Activated CD8-positive, alpha-beta T cell treated with anti-CD3 and anti-CD28 coated beads for 36 hours (primary cell): ENCODE measurements around the gene SIK3. TPM values are rescaled to one million over a fixed set of nuclear protein-coding genes. Genes with fewer than 3 reads are reported as not detected.

Experiments
- ATAC-seq: fragments of 200-7000 bp; cut with Tn5 transposase; one replicate; pipeline ENCODE4 v1.10.0; 2021; ENCODE audit warnings: mild to moderate bottlenecking, moderate library complexity
- CTCF ChIA-PET: fragments of 350-600 bp; sonication (Branson Sonifier 250); formaldehyde crosslinking; loops from one replicate; lab custom pipeline; 2021; ENCODE audit warnings: antibody characterized with exemption; lab: Charles Lee
- POLR2A ChIA-PET: fragments of 350-600 bp; sonication (Branson Sonifier 250); formaldehyde crosslinking; loops from one replicate; lab custom pipeline; 2021; ENCODE audit warnings: antibody characterized with exemption; lab: Charles Lee
- DNase-seq: peaks from one replicate; pipeline ENCODE4 v3.0.0-alpha.2; 2020
- H3K27ac Mint-ChIP-seq: one replicate; pipeline ENCODE4 v1.8.0; 2021; ENCODE audit warnings: mild to moderate bottlenecking, mixed read lengths
- H3K27me3 Mint-ChIP-seq: one replicate; pipeline ENCODE4 v1.8.0; 2021; ENCODE audit warnings: mixed read lengths
- H3K36me3 Mint-ChIP-seq: one replicate; pipeline ENCODE4 v1.8.0; 2021; ENCODE audit warnings: low read depth, mixed read lengths
- H3K4me1 Mint-ChIP-seq: one replicate; pipeline ENCODE4 v1.8.0; 2021; ENCODE audit warnings: low read depth, mixed read lengths
- H3K4me3 Mint-ChIP-seq: one replicate; pipeline ENCODE4 v1.8.0; 2021; ENCODE audit warnings: mild to moderate bottlenecking, moderate library complexity, mixed read lengths
- H3K9me3 Mint-ChIP-seq: one replicate; pipeline ENCODE4 v1.8.0; 2021; ENCODE audit warnings: mixed read lengths
- CTCF ChIP-seq: fragments of 200-600 bp; IDR thresholded peaks from one replicate; pipeline ENCODE4 v1.8.0; 2022; ENCODE audit warnings: antibody characterized with exemption, mild to moderate bottlenecking
- intact Hi-C: fragments of 100-400 bp; cut with micrococcal nuclease; formaldehyde crosslinking; loops from one replicate; pipeline ENCODE4 v1.10.0; 2022
- total RNA-seq, 2 experiments: library from RNA; stranded (reverse); gene quantifications; one replicate each; pipeline ENCODE4 v1.2.3, GENCODE V29; 2021

The SIK3 gene
- total RNA-seq, 2 experiments from 2014 or later, result 18.7 to 24.1 TPM

GRCh38 chr11:116840746-116841296 is 257.4 kb downstream of the SIK3 start:
- Mint-ChIP-seq H3K36me3 (peaks cover 6% of the 10 kb centered on the region), H3K9me3 (no peaks in the 10 kb centered on the region), H3K27ac (no peak overlapping the region), H3K27me3 (no peaks in the 10 kb centered on the region), H3K4me3 (no peak overlapping the region), H3K4me1 (peaks cover 4% of the 10 kb centered on the region)
- TF ChIP-seq CTCF, result no peak
- ChIA-PET POLR2A (no interaction called here), CTCF (interaction anchor here (1.4 to 4.5 kb wide), 3 partner anchors 13 to 265 kb away, joined by 3 to 17 read pairs (median 6); partner anchors contain the start of gene APOA5)
- ATAC-seq, result no peak
- DNase-seq, result no peak
- intact Hi-C loops, result no loop called here

GRCh38 chr11:116840224-116840745 is 257.9 kb downstream of the SIK3 start:
- H3K27ac Mint-ChIP-seq, result no peak overlapping the region
- ChIA-PET POLR2A (no interaction called here), CTCF (interaction anchor here (1.4 to 4.5 kb wide), 3 partner anchors 13 to 266 kb away, joined by 3 to 17 read pairs (median 6); partner anchors contain the start of gene APOA5)
- TF ChIP-seq CTCF, result no peak
- no peaks in the 10 kb centered on the region for H3K27me3 Mint-ChIP-seq
- no peak for DNase-seq
- intact Hi-C loops, result no loop called here
- no peaks in the 10 kb centered on the region for H3K9me3 Mint-ChIP-seq
- no peak for ATAC-seq
- H3K4me3 Mint-ChIP-seq, result no peak overlapping the region
- H3K4me1 Mint-ChIP-seq, result peaks cover 4% of the 10 kb centered on the region
- peaks cover 1% of the 10 kb centered on the region for H3K36me3 Mint-ChIP-seq

GRCh38 chr11:116838321-116839084 is 259.7 kb downstream of the SIK3 start:
- Mint-ChIP-seq H3K36me3 (no peaks in the 10 kb centered on the region), H3K27ac (no peak overlapping the region), H3K4me1 (peaks cover 4% of the 10 kb centered on the region), H3K4me3 (no peak overlapping the region), H3K27me3 (no peaks in the 10 kb centered on the region), H3K9me3 (no peaks in the 10 kb centered on the region)
- ChIA-PET POLR2A (interaction anchor here (0.8 to 0.9 kb wide), 2 partner anchors 14 to 17 kb away, joined by 3 read pairs; no protein-coding TSS in a partner anchor), CTCF (interaction anchor here (1.8 to 4.5 kb wide), 3 partner anchors 48 to 268 kb away, joined by 6 to 167 read pairs (median 17); partner anchors contain the start of genes APOA5 and ZPR1)
- DNase-seq (no peak), ATAC-seq (no peak)
- TF ChIP-seq CTCF, result no peak
- intact Hi-C loops, result loop anchor here (5.0 kb wide), 1 partner anchor 46 kb away; the partner anchor contains the start of gene APOA5

GRCh38 chr11:116837231-116838091 is 260.8 kb downstream of the SIK3 start, which contains the start of gene APOA1:
APOA1 (minus strand) TSS chr11:116837622; CDS start chr11:116837387, 235 bp downstream.
- Mint-ChIP-seq H3K9me3 (no peaks in the 10 kb centered on the region), H3K27ac (no peak within 1 kb of the TSS), H3K4me3 (no peak within 1 kb of the TSS), H3K27me3 (no peaks in the 10 kb centered on the region), H3K36me3 (no peaks in the 10 kb centered on the region), H3K4me1 (peaks cover 4% of the 10 kb centered on the region)
- intact Hi-C loops, result loop anchor here (5.0 kb wide), 1 partner anchor 45 kb away; the partner anchor contains the start of gene APOA5
- DNase-seq, result no peak
- no peak for TF ChIP-seq CTCF
- ChIA-PET POLR2A (interaction anchor here (0.6 to 2.1 kb wide), 5 partner anchors 15 to 64 kb away, joined by 3 to 17 read pairs (median 3); partner anchors contain the start of gene BUD13), CTCF (interaction anchor here (1.0 to 4.3 kb wide), 8 partner anchors 15 to 308 kb away, joined by 3 to 167 read pairs (median 9); partner anchors contain the start of genes APOA5 and ZPR1)
- ATAC-seq, result no peak
